GM18498 (cell line): ENCODE measurements around the gene RTTN.
A peak's percentile ranks its signal among the peaks of the same experiment; 100 is the strongest.

Source experiments
- ATAC-seq: cut with Tn5 transposase; IDR thresholded peaks from one replicate; pipeline ENCODE4 v1.9.1; 2021; ENCODE audit warnings: mild to moderate bottlenecking, moderate library complexity; ENCODE audit not compliant: unreplicated experiment

RTTN gene

DNA sequence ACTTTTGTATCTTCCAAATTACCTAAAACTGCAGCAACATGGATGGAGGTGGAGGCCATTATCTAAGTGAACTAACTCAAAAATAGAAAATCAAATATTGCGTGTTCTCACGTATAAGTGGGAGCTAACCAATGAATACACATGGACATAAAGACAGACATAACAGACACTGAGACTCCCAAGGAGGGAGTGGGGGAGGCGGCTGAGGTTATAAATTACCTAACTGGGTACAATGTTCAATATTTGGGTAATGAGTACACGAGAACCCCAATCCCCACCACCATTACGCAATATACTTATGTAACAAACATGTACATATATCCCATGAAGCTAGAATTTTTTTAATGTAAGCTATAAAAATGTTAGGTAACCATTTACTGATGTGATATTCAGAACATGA is 119.8 kb downstream of the RTTN start:
- no peak for ATAC-seq

DNA sequence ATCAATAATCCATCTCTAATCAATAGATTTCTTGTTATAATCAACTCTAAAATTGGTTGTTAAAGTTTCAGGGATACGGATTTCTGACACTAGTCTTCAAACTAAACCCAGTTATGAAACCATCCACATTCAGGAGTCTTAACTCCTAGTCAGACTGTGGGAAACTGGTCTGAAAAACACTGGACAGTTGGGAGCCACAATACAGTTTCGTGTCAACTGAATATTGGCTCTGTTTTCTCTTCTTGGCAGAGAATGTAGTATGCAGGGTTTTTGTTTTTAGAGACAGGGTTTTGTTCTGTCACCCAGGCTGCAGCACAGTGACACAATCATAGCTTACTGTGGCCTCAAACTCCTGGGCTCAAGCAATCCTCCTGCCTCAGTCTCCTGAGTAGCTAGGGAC is 123.1 kb downstream of the RTTN start:
- ATAC-seq = no peak

DNA sequence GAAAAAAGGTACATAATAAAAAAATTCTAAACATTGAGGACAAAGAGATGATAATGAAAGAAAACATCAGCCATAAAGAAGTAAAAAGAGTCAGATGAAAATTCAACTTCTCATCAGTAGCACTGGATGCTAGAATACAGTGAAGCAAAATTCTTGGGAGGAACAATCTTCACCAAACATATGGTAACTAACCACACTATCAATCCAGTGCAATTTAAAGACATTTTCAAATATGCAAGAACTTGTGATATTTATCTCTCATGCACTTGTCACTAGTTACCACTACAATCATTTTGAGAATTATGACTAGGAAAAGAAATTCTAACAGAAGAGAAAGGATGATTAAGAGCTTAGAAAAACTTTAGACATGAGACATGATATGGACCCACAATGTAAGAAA is 127.4 kb downstream of the RTTN start:
- ATAC-seq = no peak

DNA sequence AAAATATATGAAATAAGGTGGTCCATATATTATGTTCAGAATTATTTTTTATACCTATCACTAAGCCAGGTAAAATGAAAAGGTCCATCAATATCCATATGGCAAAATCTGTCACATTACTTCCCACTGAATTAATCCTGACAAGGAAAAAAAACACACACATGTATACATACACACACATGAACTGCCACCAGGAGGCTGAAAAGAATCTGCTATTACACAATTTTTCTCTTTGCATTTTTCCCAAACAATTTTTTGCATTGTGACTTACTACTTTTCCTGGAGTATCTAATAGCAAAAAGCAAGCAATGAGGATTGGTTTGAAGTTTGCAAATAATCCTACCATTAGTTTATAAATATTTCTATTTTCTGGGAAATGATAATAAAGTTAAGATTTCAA is 129.6 kb downstream of the RTTN start:
- no peak for ATAC-seq

DNA sequence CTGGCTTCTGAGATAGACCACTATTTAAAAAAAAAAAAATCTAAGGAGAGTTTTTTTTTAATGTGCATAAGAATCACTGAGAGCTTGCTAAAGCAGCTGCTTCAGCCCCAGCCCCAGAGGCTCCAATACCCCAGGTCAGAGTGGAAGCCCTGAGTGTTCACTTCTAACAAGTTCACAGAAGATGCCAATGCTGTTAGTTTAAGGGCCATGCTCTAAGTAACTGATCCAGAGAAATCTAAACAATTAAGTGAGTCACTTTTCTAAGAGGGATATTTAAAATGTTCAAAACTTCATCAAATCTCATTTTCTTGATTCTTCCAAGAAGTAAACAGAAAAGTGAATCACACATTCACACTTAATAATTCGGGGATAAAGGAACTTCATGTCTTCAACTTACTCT is 131.4 kb downstream of the RTTN start:
- ATAC-seq = no peak

DNA sequence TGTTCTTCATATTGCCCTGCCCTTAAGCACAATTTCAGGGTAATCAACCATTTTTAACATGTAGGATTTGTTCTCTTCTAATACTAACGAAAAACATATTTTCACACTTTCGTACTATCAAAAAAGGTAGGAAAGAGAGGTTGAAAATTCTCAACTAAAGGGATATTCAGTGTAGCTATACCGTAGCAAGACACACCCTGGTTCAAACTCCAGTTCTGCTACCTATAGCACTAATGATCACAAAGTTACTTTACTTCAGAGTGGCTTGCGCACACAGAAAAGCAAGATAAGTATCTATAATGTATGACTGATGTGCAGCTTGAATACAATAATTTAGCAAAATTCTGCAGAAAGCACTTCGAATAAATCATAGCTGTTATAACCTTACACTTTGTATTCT is 132.1 kb downstream of the RTTN start:
- no peak for ATAC-seq

DNA sequence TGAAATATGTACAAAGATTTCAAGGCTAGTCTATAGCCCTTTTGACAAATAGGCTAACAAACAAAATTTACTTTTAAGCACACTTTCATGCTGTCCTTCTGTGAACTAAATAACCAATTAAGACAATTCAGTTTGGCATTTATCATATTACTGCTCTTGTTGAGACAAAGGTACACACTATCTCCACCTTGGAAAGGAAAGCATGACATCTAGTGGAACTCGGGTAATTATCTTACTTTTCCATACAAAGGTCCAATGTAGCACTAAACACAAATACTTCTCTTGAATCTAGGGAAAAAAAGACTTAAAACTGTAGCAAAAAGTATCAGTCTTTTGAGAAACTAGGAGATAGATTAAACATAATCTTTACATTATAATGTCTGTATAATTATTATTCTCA is 132.8 kb downstream of the RTTN start:
- peak; percentile 53 for ATAC-seq

DNA sequence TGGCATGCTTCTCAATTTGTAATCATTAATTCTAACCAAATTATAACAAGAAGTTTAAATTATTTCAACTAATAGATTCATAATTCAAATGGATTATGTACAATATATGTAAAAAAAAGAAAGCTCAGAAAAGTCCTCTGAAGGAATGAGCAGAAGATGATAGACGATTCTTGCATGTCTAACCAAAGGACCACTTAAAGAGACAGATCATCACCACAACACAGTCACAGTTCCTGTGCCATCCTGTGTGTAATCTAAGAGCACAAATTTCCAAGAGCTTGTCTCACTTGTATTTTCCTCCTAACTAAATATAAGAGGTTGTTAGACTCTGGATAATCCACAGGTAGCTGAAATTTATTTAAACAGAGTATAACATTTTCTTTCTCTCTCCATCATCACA is 135.5 kb downstream of the RTTN start:
- no peak for ATAC-seq

DNA sequence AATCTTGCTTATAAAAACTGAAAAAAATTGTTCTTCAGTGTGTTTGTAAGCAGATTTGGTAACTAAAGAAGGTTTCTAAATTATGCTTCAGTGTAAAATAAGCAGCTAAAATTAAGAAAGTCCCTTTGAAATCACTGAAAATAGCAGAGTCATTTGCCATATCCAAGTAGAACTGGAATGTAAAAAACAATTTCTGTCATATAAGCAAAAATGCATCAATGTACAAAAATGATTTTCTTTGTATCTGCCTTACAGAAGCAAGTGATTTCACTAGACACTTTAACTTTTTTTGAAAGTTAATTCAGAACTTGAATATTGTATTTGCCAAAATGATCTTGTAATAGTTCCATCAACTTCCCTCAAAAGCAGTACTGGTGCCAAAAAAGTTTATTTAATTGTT is 136.1 kb downstream of the RTTN start:
- ATAC-seq = no peak

DNA sequence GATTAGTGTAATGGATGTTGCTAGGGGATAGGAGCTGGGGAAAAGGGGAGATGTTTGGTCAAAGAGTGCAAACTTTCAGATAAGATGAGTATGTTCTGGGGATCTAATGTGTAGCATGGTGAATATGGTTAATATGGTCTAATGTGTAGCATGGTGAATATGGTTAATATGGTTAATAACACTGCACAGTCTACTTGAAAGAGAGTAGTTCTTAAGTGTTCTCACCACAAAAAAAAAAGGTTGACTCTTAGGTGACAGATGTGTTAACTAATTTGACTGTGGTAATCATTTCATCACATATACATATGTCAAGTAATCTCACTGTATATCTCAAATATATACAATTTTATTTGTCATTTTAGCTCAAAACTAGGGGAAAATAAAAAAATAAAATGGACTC is 136.5 kb downstream of the RTTN start:
- ATAC-seq = peak; percentile 53

DNA sequence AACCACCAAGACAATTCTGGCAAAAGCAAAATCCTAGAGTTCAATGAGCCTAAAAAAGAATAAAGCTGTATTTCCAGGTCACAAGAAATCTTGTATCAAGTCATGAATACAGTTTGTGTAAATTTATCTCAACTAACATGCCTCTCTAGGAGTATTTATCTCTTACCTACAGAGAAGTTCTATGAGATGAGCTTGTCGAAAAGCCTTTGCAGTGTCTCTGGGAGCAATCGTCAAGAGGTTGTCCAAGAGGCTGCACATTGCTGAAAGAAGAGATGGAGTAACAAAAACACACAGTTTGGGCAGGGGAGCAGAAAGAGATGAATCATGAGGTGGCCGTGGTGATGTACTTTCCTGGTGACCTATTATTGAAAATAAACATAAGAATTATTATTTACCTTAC is 145.8 kb downstream of the RTTN start:
- ATAC-seq = no peak

DNA sequence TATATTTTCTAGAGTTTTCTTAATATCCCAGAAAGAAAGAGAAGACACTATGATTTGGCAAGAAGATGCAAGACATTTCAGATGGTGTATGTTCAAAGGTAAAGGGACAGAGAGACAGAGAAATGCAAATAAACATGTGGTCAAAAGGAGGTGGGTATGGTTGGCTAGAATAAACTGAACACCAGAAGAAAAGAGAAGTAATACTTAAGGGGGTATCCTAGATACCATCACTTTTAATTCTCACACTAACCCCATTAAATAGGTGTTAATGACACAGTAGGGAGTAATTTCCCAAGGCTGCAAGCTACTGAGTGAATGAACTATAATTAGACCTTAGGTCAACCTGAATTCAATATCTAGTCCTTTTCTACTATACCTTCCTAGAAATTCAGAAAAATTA is 146.6 kb downstream of the RTTN start:
- ATAC-seq = peak; percentile 100

DNA sequence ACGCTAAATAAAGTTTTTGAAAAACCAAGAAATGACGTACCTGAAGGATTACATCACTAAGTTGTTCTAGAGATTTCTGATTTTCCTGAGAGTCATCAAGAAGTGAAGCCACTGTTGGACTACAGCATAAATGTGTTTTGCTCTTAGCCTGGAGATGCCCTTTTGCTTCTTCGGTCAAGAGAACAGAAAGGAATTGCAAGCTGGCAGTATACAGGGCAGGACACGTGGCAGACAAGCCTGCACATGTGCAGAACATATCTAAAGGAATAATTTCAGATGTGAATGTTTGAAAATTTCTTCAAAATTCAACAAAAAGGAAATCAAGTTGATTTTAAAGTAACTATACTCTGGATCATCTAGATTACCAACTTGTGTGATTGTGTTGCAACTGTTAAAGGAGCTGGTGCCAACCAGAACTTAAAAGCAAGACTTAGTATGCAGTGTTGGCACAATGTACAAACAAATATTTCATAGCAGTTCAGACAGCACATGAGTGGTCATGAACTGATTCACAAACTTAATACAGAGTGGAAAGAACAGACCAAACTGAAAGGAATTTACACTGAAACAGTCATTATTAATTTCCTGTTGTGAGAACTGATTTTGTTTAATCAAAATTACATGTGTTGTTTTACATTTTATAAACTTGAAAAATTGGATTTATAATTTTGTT is 157.4 kb downstream of the RTTN start:
- no peak for ATAC-seq

DNA sequence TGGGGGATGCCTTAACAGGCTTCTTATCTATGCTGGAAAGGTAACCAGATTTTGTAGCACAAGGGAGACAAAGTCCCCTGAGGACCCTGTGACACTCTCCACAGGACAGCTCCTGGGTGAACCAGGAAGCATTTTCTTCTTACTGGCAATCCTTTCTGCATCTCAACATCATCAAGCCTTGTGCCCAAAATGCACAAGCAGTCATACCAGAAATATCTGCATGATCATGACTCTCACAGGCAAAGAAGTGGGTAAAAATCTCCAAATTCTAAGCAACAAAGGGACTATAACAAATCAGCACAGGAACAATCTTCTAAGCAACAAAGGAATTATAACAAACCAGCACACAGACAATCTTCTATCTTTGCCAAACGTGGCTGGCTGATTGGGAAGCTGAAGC is 158.7 kb downstream of the RTTN start:
- no peak for ATAC-seq

DNA sequence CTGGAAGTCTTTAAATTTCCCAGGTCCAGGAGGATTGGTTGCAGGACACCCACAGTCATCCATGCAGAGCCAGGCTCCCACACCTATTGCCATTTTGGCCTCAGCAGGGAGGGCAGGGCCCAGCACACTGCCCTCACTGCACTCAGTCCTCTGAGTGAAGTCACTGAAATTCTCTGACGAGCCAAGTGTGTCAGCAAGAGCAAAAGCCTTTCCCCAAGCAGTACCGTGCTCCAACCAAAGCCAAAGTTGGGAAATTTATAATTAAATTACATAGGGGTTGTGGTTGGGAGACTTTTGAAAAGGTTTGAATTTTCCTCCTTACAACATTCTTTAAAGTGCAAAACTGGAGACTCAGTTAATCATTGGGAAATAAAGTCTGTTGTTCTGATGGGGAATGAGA is 159.3 kb downstream of the RTTN start:
- ATAC-seq = no peak

DNA sequence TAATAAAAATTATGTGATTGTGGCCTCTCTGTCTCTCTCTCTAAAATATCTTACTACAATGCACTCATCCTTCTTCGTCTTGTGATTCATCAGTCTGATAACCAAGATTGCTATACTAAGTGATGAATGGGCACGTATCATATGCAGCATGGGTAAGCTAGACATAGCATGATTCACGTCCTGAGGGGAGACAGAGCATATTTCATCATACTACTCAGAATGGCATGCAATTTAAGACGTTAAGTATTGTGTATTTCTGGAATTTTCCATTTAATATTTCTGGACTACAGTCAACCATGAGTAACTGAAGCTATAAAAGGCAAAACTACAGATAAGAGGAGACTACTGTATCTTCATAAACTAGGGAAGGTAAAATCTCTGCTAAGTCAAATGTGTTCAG is 160.9 kb downstream of the RTTN start:
- no peak for ATAC-seq

DNA sequence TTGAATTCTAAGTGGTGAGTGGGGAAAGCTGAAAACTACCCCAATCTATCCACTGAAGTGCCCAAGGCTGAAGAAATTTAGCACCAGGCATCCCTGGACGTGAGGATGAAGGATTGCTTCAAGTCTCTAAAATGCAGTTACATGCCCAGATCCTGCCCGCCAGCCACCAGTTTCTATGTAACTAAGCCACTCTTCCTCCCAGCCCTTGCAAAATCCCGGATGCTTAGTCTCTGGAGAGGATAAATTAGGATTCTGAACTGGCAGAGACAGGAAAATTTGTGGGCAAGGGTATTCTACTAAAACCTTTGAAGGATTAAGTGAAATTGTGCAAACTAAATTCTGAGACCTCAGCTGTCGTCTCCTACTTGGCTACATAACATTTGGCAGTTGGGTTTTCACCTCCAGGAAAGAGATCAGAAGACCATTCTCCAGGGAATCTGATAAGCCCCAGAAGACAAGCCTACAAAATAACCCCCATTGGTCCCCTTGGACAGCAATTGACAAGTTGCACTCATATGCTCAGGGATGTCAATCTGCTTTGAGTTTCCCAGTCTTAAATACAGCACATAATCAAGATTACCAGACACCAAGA is 163.9 kb downstream of the RTTN start:
- no peak for ATAC-seq

DNA sequence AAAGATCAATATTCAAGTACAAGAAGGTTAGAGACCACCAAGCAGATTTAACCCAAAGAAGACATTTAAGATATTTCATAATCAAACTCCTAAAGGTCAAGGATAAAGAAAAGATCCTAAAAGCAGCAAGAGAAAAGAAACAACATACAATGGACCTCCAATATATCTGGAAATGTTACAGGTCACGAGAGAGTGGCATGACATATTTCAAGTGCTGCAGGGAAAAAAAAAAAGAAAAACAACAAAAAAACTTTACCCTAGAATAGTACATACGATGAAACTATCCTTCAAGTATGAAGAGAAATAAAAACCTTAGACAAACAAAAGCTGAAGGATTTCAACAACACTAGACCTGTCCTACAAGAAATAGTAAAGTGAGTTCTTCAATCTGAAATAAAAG is 166.3 kb downstream of the RTTN start:
- ATAC-seq = no peak

DNA sequence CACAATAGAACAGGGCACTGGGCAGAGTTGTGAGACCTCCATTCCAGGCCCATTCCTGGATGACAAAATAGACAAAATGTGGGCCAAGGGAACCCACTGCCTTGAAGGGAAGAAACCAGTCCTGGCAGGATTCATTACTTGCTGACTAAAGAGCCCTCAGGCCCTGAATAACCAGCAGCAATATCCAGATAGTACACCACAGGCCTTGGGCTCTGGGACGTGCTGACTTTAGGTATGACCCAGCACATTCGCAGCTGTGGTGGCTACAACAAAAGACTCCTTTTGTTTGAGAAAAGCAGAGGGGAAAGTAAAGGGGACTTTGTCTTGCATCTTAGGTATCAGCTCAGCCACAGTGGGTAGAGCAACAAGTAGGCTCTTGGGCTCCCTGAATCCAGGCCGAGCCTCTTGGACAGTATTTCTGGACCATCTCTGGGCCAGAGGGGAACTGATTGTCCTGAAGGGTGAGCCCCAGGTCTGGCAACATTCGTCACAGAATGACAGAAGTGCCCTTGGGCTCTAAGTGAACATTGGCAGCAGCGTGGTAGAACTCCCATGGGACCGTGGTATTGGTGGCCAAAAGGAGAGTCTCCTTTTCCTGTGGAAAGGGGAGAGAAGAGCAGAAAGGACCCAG is 167.9 kb downstream of the RTTN start:
- no peak for ATAC-seq

DNA sequence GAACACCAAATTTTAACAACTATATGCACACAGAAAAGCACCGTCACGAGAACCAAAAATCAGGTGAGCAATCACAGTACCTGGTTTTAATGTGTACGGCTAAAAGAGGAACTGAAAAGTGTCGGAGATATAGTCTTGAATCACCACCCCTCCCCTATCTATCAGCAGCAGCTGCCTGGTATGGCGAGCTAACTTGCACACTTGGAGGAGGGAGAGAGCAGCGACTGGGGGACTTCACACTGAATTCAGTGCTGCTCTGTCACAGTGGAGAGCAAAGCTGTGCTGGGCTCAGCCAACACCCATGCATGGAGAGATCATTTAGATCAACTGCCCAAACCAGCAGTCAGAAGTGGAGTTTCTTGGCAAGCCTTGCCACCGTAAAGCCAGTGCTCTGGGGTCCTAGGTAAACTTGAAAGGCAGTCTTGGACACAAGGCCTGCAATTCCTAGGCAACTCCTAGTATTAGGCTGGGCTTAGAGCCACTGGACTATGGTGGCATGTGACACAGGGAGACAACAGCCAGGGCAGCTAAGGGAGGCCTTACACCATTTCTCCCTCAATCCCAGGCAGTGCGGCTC is 168.6 kb downstream of the RTTN start:
- peak; percentile 100 for ATAC-seq

DNA sequence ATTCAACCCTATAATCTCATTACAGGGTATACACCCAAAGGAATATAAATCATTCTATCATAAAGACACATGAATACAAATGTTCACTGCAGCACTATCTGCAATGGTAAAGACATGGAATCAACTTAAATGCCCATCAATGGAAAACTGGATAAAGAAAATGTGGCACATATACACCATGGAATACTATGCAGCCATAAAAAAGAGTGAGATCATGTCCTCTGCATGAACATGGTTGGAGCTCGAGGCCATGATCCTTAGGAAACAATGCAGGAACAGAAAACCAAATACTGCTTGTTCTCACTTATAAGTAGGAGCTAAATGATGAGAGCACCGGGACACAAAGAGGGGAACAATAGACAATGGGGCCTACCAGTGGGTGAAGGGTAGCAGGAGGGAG is 169.3 kb downstream of the RTTN start:
- no peak for ATAC-seq

DNA sequence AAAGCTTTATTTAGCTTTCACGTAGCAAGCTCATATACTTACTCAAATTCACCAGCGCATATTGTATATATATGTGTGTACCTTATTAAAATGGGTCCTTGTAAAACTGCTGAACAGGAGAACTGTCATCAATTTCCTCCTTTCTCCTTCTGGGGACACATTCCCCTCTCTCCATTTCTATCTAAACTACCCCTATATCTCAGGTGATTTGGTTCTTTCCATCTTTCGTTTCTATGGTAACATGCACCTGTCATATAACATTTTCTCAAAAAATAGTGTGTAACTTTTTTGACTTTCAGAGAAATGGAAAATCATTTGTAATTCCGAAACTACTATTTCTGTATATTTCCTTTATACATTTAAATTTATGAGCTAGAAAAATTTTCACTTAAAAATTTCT is 174.3 kb downstream of the RTTN start:
- no peak for ATAC-seq
